ENCODE measurements around the gene UBE2D3.

The UBE2D3 gene

GRCh38 chr4:102843938-102844337 is 16.6 kb upstream of the UBE2D3 start:
- TF ChIP-seq YY1 (IDR thresholded peaks at IDR 0.05; ENCODE audit: insufficient read depth, insufficient read length) = no peak
- no peak for TF ChIP-seq SUZ12 (IDR thresholded peaks at IDR 0.05; ENCODE audit: extremely low read depth, insufficient read depth, insufficient read length)
- Histone ChIP-seq H3K4me1 (ENCODE audit: insufficient read depth, insufficient read length) (no peaks in the 10 kb centered on the region), H3K4me3 (ENCODE audit: insufficient read length, low read depth) (no peak overlapping the region), H3K36me3 (ENCODE audit: insufficient read depth, insufficient read length, low read length) (peaks cover 3% of the 10 kb centered on the region), H3K27me3 (ENCODE audit: insufficient read depth, insufficient read length) (no peaks in the 10 kb centered on the region), H3K9me3 (ENCODE audit: insufficient read depth, low read length) (no peaks in the 10 kb centered on the region), H3K9ac (ENCODE audit: insufficient read length, low read depth) (no peak overlapping the region)
- no peak for DNase-seq (ENCODE audit: low read depth, low spot score)

GRCh38 chr4:102843273-102843672 is 15.9 kb upstream of the UBE2D3 start:
- DNase-seq (ENCODE audit: low read depth, low spot score) = no peak
- no peaks in the 10 kb centered on the region for H3K9me3 ChIP-seq (ENCODE audit: insufficient read depth, low read length)
- H3K4me1 ChIP-seq (ENCODE audit: insufficient read depth, insufficient read length) = no peaks in the 10 kb centered on the region
- no peaks in the 10 kb centered on the region for H3K27me3 ChIP-seq (ENCODE audit: insufficient read depth, insufficient read length)
- H3K36me3 ChIP-seq (ENCODE audit: insufficient read depth, insufficient read length, low read length) = peaks cover 3% of the 10 kb centered on the region
- no peak overlapping the region for H3K9ac ChIP-seq (ENCODE audit: insufficient read length, low read depth)
- no peak overlapping the region for H3K4me3 ChIP-seq (ENCODE audit: insufficient read length, low read depth)
- TF ChIP-seq SUZ12 (IDR thresholded peaks at IDR 0.05; ENCODE audit: extremely low read depth, insufficient read depth, insufficient read length) (no peak), YY1 (IDR thresholded peaks at IDR 0.05; ENCODE audit: insufficient read depth, insufficient read length) (no peak), ZNF274 (IDR thresholded peaks at IDR 0.05; ENCODE audit: low read depth, low read length) (no peak)

GRCh38 chr4:102842367-102842766 is 15.0 kb upstream of the UBE2D3 start:
- peaks cover 3% of the 10 kb centered on the region for H3K36me3 ChIP-seq (ENCODE audit: insufficient read depth, insufficient read length, low read length)
- no peak for TF ChIP-seq YY1 (IDR thresholded peaks at IDR 0.05; ENCODE audit: insufficient read depth, insufficient read length)
- TF ChIP-seq SUZ12 (IDR thresholded peaks at IDR 0.05; ENCODE audit: extremely low read depth, insufficient read depth, insufficient read length) = no peak
- TF ChIP-seq ZNF274 (IDR thresholded peaks at IDR 0.05; ENCODE audit: low read depth, low read length) = no peak
- no peak for DNase-seq (ENCODE audit: low read depth, low spot score)
- no peaks in the 10 kb centered on the region for H3K27me3 ChIP-seq (ENCODE audit: insufficient read depth, insufficient read length)
- H3K4me1 ChIP-seq (ENCODE audit: insufficient read depth, insufficient read length) = no peaks in the 10 kb centered on the region
- H3K4me3 ChIP-seq (ENCODE audit: insufficient read length, low read depth) = no peak overlapping the region
- H3K9me3 ChIP-seq (ENCODE audit: insufficient read depth, low read length) = no peaks in the 10 kb centered on the region
- no peak overlapping the region for H3K9ac ChIP-seq (ENCODE audit: insufficient read length, low read depth)

GRCh38 chr4:102836596-102836995 is 9.2 kb upstream of the UBE2D3 start:
- Histone ChIP-seq H3K9ac (ENCODE audit: insufficient read length, low read depth) (no peak overlapping the region), H3K9me3 (ENCODE audit: insufficient read depth, low read length) (no peaks in the 10 kb centered on the region), H3K4me3 (ENCODE audit: insufficient read length, low read depth) (no peak overlapping the region), H3K4me1 (ENCODE audit: insufficient read depth, insufficient read length) (no peaks in the 10 kb centered on the region), H3K27me3 (ENCODE audit: insufficient read depth, insufficient read length) (no peaks in the 10 kb centered on the region), H3K36me3 (ENCODE audit: insufficient read depth, insufficient read length, low read length) (peaks cover 3% of the 10 kb centered on the region)
- TF ChIP-seq YY1 (IDR thresholded peaks at IDR 0.05; ENCODE audit: insufficient read depth, insufficient read length) = no peak
- TF ChIP-seq ZNF274 (IDR thresholded peaks at IDR 0.05; ENCODE audit: low read depth, low read length) = no peak
- TF ChIP-seq SUZ12 (IDR thresholded peaks at IDR 0.05; ENCODE audit: extremely low read depth, insufficient read depth, insufficient read length) = no peak
- DNase-seq (ENCODE audit: low read depth, low spot score) = no peak

GRCh38 chr4:102832667-102833066 is 5.3 kb upstream of the UBE2D3 start:
- no peak for DNase-seq (ENCODE audit: low read depth, low spot score)
- no peak for TF ChIP-seq ZNF274 (IDR thresholded peaks at IDR 0.05; ENCODE audit: low read depth, low read length)
- TF ChIP-seq SUZ12 (IDR thresholded peaks at IDR 0.05; ENCODE audit: extremely low read depth, insufficient read depth, insufficient read length) = no peak
- no peak for TF ChIP-seq YY1 (IDR thresholded peaks at IDR 0.05; ENCODE audit: insufficient read depth, insufficient read length)
- no peak overlapping the region for H3K4me3 ChIP-seq (ENCODE audit: insufficient read length, low read depth)
- no peaks in the 10 kb centered on the region for H3K27me3 ChIP-seq (ENCODE audit: insufficient read depth, insufficient read length)
- no peaks in the 10 kb centered on the region for H3K9me3 ChIP-seq (ENCODE audit: insufficient read depth, low read length)
- no peaks in the 10 kb centered on the region for H3K4me1 ChIP-seq (ENCODE audit: insufficient read depth, insufficient read length)
- no peak overlapping the region for H3K9ac ChIP-seq (ENCODE audit: insufficient read length, low read depth)
- no peaks in the 10 kb centered on the region for H3K36me3 ChIP-seq (ENCODE audit: insufficient read depth, insufficient read length, low read length)

GRCh38 chr4:102832105-102832504 is 4.8 kb upstream of the UBE2D3 start:
- TF ChIP-seq ZNF274 (IDR thresholded peaks at IDR 0.05; ENCODE audit: low read depth, low read length) (no peak), YY1 (IDR thresholded peaks at IDR 0.05; ENCODE audit: insufficient read depth, insufficient read length) (no peak)
- no peak for DNase-seq (ENCODE audit: low read depth, low spot score)
- H3K27me3 ChIP-seq (ENCODE audit: insufficient read depth, insufficient read length) = no peaks in the 10 kb centered on the region

GRCh38 chr4:102829803-102830202 is 2.5 kb upstream of the UBE2D3 start:
- Histone ChIP-seq H3K4me1 (ENCODE audit: insufficient read depth, insufficient read length) (no peaks in the 10 kb centered on the region), H3K4me3 (ENCODE audit: insufficient read length, low read depth) (no peak overlapping the region), H3K9me3 (ENCODE audit: insufficient read depth, low read length) (no peaks in the 10 kb centered on the region), H3K9ac (ENCODE audit: insufficient read length, low read depth) (no peak overlapping the region), H3K27me3 (ENCODE audit: insufficient read depth, insufficient read length) (no peaks in the 10 kb centered on the region), H3K36me3 (ENCODE audit: insufficient read depth, insufficient read length, low read length) (peaks cover 19% of the 10 kb centered on the region)
- DNase-seq (ENCODE audit: low read depth, low spot score) = no peak
- TF ChIP-seq YY1 (IDR thresholded peaks at IDR 0.05; ENCODE audit: insufficient read depth, insufficient read length) (no peak), SUZ12 (IDR thresholded peaks at IDR 0.05; ENCODE audit: extremely low read depth, insufficient read depth, insufficient read length) (no peak), ZNF274 (IDR thresholded peaks at IDR 0.05; ENCODE audit: low read depth, low read length) (no peak)

More at GRCh38 chr4:102832105-102832504, 4.8 kb upstream of the UBE2D3 start:
- H3K9me3 ChIP-seq (ENCODE audit: insufficient read depth, low read length) = no peaks in the 10 kb centered on the region
- no peak overlapping the region for H3K4me3 ChIP-seq (ENCODE audit: insufficient read length, low read depth)
- no peaks in the 10 kb centered on the region for H3K4me1 ChIP-seq (ENCODE audit: insufficient read depth, insufficient read length)
- no peaks in the 10 kb centered on the region for H3K36me3 ChIP-seq (ENCODE audit: insufficient read depth, insufficient read length, low read length)
- H3K9ac ChIP-seq (ENCODE audit: insufficient read length, low read depth) = no peak overlapping the region

GRCh38 chr4:102828497-102828808 is 1.1 kb upstream of the UBE2D3 start:
- H3K9me3 ChIP-seq (ENCODE audit: insufficient read depth, low read length) = no peaks in the 10 kb centered on the region
- DNase-seq (ENCODE audit: low read depth, low spot score) = no peak
- no peaks in the 10 kb centered on the region for H3K27me3 ChIP-seq (ENCODE audit: insufficient read depth, insufficient read length)
- H3K4me1 ChIP-seq (ENCODE audit: insufficient read depth, insufficient read length) = peaks cover 2% of the 10 kb centered on the region
- H3K9ac ChIP-seq (ENCODE audit: insufficient read length, low read depth) = peak overlapping the region; percentile 84
- peaks cover 32% of the 10 kb centered on the region for H3K36me3 ChIP-seq (ENCODE audit: insufficient read depth, insufficient read length, low read length)
- TF ChIP-seq YY1 (IDR thresholded peaks at IDR 0.05; ENCODE audit: insufficient read depth, insufficient read length) (no peak), SUZ12 (IDR thresholded peaks at IDR 0.05; ENCODE audit: extremely low read depth, insufficient read depth, insufficient read length) (no peak), ZNF274 (IDR thresholded peaks at IDR 0.05; ENCODE audit: low read depth, low read length) (no peak)
- H3K4me3 ChIP-seq (ENCODE audit: insufficient read length, low read depth) = peak overlapping the region; percentile 89

Measured in NT2/D1 (cell line).